GM18507 (cell line): ENCODE data around the gene OSBPL10.

Source experiments
- DNase-seq: peaks from one replicate; pipeline ENCODE4 v3.0.0; 2011; ENCODE audit warnings: low read depth; ENCODE audit not compliant: insufficient read length; ENCODE audit errors: extremely low spot score
- FAIRE-seq: peaks from 2 replicates; lab custom pipeline; 2011; peaks lifted over from hg19 to GRCh38; lab: Jason Lieb, UNC

The OSBPL10 gene

DNA sequence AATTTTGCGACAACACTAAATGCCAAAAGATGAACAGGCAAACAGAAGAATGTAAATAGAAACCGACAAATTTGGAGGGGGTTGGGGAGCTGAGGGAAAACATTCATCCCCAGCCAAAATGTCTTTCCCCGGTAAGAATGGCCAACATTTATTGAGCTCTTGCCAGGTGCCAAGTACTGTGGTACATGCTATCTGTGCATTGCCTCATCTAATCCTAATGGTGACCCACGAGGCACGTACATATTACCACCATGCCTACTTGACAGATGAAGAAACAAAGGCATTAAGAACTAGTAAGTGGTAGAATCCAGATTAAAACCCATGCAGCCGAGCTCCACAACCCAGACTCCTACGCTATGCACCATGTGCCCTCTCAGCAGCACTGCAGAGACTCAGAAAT lies 242.7 kb downstream of the OSBPL10 start:
- DNase-seq (no peak), FAIRE-seq (no peak)

DNA sequence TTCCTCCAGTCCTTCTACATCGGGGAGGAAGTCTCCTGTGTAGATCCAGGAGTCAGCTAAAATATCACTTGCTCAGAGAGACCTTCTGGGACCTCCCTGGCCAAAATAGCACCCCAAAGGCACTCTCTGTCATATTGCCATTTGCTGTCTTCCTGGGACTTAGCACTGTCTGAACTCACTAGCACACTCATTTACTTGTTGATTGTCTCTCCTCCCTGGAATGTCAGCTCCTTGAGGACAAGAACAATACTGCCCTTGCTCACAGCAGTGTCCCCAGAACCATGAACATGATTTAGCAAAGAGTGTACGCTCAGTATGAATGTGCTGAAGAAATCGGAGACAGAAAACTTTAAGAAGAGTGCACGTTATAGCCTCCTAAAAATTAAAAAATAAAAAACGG lies 245.4 kb downstream of the OSBPL10 start:
- DNase-seq, result no peak

DNA sequence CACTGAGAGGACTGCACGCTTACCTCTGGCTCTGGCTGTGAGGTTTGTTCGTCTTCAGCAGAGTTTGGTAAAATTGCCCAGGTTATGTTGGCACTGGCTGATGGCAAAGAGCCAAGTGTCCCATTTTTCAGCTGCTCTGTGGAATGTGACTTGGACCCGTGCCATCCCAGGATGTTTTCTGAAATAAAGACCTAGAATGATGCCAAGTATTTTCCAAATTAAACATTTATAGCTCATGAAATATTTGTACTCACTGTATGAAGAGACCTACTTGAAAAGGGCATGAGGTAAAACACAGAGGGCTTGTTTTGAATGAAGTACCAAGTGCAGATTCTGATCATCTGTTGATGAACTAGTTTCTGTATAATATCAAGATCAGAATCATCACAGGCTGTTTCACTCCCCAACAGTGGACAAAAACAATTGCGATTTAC lies 247.8 kb downstream of the OSBPL10 start:
- no peak for DNase-seq
- FAIRE-seq, result no peak

More for the DNA sequence above, 245.4 kb downstream of the OSBPL10 start:
- no peak for FAIRE-seq

DNA sequence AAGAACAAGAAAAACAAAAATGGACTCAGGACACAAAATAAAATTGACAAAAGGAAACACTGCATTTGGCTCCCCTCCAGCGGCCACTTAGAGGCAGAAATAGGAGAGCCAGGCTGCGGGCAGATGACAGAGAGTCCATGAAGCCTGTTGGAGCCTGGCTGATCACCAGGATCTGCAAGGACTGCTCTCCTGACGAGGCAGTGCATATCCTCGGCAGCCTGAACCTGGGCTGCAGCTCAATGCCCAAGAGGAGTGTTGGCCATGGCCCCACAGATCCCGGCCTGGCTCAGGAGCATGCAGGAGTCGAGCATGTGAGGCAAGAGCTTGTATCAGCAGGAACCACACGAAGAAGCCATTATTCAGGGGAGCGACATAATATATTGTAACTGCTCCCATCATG lies 248.5 kb downstream of the OSBPL10 start:
- DNase-seq, result no peak
- FAIRE-seq, result no peak

DNA sequence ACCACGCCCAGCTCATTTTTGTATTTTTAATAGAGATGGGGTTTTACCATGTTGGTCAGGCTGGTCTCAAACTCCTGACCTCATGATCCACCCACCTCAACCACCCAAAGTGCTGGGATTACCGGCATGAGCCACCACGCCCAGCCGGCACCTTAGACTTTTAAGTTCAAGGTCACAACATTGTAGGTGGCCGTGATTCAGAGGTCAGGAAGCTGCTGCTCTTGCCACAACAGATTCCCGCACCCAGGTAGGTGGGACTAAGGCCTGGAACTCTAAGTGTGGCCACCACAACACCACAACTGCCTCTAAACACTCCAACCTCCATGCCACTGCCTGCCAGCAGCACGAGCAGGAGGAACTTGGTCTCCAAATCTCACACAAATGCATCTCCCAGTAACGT lies 251.5 kb downstream of the OSBPL10 start:
- no peak for DNase-seq
- FAIRE-seq, result no peak

GRCh38 chr3:31729082-31729481 lies 252.0 kb downstream of the OSBPL10 start:
- DNase-seq (no peak), FAIRE-seq (no peak)

DNA sequence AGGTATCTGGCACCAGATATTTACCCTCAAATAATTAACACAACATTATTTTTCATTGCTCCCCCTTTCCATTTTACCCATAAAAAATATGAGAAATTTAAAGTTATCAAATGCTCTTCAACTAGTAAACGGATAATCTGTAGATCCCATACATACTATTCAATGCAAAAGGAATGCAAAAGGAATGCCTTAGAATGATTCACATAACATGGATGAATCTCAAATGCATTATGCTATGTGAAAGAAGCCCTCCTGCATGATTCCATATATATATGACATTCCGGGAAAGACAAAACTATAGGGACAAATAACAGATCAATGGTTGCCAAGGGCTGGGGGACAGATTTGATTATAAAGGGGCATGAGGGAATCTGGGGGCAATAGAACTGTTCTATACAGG lies 252.7 kb downstream of the OSBPL10 start:
- no peak for DNase-seq
- FAIRE-seq, result no peak

DNA sequence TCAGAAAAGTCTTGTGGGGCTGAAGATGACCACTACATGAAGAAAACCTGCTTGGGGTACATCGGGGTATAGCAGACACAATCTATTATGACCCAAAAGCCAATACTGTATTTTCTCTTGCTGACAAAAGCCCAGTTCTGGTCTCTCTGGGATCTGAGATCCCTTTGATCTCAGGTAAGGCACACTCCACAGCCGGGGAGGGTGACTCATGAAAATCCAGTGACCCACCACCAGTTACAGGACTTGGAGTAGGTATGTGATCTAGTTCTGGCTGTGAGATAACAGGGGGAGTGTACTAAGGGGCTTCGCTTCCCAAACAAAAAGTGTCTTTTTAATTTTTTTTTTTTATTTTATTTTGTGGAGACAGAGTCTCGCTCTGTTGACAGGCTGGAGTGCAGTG lies 255.1 kb downstream of the OSBPL10 start:
- no peak for DNase-seq
- no peak for FAIRE-seq

DNA sequence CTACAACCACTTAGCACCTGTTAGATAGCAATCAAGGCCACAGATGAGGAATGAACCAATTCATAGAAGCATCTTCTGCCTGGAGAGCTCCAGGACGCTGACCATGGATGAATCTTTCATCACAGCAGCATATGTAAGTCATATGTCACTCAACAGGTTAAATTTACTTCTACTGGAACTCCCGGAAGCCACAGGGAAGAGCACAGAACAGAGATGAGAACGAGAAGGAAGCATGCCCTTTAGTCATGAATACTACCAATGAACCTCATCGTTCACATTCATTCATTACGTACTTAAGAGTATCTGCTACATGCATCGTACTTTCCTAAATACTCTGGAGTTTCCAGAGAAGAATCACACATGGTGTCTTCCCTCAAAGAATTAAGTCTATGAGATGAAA lies 255.5 kb downstream of the OSBPL10 start:
- FAIRE-seq (no peak), DNase-seq (no peak)

DNA sequence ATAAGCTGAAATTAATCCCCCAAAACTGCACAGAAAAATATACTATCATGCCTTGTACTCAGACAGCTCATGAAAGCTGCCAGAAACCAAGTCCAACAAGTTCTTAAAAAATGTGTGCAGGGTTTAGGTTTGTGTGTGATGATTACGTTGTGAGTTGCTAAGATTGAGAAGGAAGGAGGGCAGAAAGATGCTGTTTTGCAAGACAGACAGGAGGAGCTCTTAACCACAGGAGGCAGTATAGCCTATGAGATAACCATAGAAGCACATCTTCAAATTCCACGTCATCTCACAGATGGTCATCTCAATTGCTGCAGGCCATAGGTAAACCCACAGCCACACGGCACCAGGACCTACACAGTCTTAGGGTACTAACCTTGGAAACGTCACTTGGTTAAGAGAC lies 256.4 kb downstream of the OSBPL10 start:
- FAIRE-seq (peak; percentile 68), DNase-seq (no peak)

- FAIRE-seq (no peak), DNase-seq (no peak)
Measured at GRCh38 chr3:31724116-31724515, 256.9 kb downstream of the OSBPL10 start.

- DNase-seq (no peak), FAIRE-seq (no peak)
Measured at GRCh38 chr3:31723701-31724100, 257.4 kb downstream of the OSBPL10 start.

DNA sequence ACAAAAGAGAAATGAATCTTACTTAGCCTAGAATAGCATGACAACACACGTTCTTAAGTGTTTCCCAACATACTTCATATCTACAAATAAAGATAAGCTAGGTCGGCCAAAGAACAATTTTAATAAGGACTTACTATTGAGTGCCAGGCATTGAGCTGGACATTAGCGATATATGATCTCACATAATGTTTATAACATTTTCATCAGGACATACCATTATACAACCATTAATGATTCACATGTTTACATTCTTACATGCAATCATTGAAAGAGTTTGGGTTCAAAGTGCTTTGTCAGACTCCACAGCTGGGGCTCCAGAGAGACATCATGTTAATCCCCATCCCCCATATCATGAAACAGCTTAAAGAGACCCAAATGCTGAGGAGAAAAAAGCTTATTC lies 259.4 kb downstream of the OSBPL10 start:
- DNase-seq, result no peak
- FAIRE-seq, result no peak

GRCh38 chr3:31714495-31715280 lies 266.4 kb downstream of the OSBPL10 start:
- DNase-seq (no peak), FAIRE-seq (no peak)

DNA sequence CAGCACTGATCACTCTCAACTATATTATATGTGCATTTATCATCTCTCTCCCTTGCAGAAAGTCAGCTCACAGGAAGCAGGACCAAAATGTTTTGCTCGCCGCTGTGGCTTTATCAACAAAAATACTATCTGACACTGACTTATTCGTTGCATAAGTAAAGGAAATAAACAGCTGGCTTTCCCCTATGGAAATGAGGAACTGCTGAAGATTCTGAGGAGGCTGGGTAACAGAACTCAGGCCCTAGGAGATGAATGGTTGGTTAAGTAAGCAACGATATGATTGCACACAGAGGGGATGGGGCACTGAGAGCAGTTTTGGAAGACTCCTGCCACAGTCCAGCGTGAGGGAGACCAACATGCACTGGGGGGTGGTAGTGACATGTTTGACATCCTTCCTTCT lies 267.2 kb downstream of the OSBPL10 start:
- no peak for FAIRE-seq
- no peak for DNase-seq

DNA sequence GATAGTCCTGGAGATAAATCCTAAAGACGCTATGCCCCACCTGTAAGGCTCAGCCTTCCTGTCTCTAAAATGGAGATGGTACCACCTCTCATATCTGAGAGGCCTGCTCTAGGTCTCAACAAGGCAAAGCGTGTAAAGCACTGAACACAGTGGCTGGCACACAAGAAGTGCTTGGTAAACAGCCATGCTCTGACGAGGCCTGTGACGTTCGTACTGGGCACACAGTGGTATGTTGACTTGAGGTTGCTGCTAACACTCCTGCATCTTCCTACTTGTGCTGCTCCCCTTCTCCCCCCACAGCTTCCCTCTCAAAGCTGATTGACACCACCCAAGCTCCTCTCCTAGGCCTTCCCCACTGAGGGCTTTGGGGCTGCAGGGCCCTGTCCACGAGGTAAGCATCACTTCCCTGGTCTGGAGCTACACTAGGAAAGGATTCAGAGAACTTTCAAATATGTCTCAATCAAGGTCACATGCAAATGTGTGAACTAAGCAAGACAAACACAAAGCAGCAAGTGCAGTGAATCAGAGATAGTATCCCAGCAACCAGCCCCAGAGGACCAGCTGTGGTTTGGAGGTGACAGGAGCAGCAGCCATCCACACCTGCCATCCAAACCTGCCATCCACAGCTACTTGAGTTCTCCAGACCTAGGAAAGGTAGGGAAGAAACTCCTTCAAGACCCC lies 270.8 kb downstream of the OSBPL10 start:
- no peak for DNase-seq
- no peak for FAIRE-seq

DNA sequence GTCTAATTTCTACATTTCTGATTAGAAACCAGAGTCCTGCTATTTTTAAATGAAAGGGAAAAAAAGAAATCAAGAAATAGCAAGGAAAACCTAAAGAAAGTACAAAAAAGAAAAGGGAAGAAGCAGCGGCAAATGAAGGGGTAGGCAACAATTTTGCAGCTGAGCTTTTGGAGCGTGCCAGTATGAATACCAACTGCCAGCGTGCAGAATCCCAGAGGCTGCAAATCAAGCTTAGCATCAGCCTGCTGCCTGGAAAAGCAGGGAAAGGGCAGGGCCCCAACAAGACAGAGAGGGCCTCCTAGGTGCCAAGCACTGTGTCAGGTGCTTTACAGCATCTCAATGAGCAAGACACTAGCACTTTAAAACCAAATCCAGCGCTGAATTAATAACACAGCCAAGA lies 271.5 kb downstream of the OSBPL10 start:
- DNase-seq (no peak), FAIRE-seq (no peak)

- FAIRE-seq, result no peak
Measured at GRCh38 chr3:31709005-31709404, 272.1 kb downstream of the OSBPL10 start.

GRCh38 chr3:31707286-31707685 lies 273.8 kb downstream of the OSBPL10 start:
- FAIRE-seq, result no peak
- DNase-seq, result no peak

More at GRCh38 chr3:31709005-31709404, 272.1 kb downstream of the OSBPL10 start:
- DNase-seq, result no peak

GRCh38 chr3:31705736-31706135 lies 275.3 kb downstream of the OSBPL10 start:
- DNase-seq, result no peak
- FAIRE-seq, result no peak

DNA sequence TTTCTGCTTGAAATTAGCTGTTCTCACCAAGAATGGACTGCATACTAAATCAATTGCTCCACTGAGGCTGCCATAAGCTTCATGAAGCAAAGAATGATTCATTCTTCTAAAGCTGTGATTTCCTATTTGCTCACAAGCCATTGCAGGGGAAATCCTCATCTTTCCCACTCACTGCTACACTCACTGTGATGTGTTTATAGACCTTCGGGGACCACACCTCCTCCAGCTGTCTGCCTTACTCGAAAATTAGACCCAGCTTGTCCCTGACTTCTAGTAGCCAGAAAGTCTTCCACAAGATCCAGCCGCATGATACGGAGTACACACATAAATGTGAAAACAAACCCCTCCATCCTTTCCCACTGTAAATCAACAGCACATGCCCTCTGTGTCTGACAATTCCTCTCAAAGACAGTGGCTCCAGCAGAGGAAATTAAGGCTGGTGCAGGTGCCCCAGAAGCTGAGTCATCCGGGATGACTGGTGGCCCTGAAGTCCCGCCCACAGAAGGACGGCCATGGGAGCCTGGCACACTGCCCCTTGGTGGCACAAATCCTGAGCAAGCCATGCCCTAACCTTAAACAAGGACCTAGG lies 276.4 kb downstream of the OSBPL10 start:
- FAIRE-seq (no peak), DNase-seq (no peak)
